GM23248 (cell line): Measurements from ENCODE around the gene SYPL1.

Experiments
- EZH2 ChIP-seq: fragments of 200-600 bp; sonication (generic); IDR thresholded peaks from 2 replicates; pipeline ENCODE4 v1.6.1; 2018; ENCODE audit warnings: antibody characterized with exemption, mild to moderate bottlenecking; ENCODE audit not compliant: insufficient read depth, poor library complexity, severe bottlenecking
- EZH2phosphoT487 ChIP-seq: fragments of 200-600 bp; sonication (generic); IDR thresholded peaks from 2 replicates; pipeline ENCODE4 v1.6.1; 2018; ENCODE audit warnings: antibody characterized with exemption, moderate library complexity, mild to moderate bottlenecking, low read depth; ENCODE audit not compliant: insufficient read depth

DNA sequence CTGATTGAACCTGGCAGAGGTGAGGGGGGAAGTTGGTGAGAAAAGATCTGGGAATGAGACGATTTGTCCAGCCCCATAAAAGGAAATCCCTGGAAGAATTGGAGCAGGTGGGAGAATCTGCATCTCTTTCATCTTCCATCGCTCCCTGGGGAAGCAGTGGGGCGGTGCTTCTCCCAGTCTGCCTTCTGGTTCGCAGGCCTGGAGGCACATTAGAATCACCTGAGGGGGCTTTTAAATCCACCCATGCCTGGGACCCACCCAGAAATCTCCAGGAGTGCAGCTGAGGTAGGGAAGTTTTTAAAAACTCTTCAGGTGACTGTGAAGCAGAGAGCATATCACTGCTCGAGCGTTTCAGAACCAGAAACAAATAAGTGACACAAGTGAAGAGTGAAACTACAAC lies 26.7 kb upstream of the SYPL1 start:
- TF ChIP-seq EZH2 (no peak), EZH2phosphoT487 (no peak)
